GM12801 (cell line): Measurements from ENCODE around the gene ADAMTS17.

Experiments used
- TF ChIP-seq, protein P1 (sequence below): IDR thresholded peaks from one replicate; pipeline ENCODE4 v1.5.1; 2011; ENCODE audit warnings: control low read depth; ENCODE audit not compliant: insufficient read length; ENCODE audit errors: extremely low read depth

The ADAMTS17 gene

DNA sequence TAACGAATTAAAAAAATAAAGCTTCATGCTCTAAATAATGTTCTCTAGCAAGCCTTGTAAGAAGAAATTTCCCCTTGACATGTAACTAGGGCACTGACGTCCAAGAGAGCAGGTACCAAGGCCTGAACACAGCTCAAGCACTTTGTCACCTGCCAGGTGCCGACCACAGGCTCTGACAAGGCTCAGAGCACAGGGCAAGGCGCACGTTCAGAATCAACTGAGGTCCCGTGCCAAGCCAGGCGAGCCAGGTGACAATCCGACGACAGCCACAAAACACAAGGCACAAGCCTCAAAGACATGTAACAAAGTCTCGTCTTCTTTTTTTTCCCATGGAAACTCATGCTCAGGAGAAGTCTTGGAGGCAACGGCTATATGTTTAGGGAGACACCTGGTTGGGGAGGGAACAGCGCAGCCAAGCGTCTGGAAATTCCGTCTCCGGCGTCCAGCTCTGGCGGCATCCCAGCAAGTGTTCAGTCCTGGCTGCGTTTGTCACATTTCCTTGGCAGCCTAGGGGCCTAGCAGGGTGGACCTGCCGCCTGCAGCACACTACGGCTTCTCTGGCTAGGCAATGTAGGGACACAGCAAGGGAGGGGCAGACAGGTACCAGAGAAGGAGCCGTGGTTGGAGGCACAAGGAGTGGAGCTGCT is 76.7 kb downstream of the ADAMTS17 start:
- TF ChIP-seq, protein P1, sequence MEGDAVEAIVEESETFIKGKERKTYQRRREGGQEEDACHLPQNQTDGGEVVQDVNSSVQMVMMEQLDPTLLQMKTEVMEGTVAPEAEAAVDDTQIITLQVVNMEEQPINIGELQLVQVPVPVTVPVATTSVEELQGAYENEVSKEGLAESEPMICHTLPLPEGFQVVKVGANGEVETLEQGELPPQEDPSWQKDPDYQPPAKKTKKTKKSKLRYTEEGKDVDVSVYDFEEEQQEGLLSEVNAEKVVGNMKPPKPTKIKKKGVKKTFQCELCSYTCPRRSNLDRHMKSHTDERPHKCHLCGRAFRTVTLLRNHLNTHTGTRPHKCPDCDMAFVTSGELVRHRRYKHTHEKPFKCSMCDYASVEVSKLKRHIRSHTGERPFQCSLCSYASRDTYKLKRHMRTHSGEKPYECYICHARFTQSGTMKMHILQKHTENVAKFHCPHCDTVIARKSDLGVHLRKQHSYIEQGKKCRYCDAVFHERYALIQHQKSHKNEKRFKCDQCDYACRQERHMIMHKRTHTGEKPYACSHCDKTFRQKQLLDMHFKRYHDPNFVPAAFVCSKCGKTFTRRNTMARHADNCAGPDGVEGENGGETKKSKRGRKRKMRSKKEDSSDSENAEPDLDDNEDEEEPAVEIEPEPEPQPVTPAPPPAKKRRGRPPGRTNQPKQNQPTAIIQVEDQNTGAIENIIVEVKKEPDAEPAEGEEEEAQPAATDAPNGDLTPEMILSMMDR, result no peak

DNA sequence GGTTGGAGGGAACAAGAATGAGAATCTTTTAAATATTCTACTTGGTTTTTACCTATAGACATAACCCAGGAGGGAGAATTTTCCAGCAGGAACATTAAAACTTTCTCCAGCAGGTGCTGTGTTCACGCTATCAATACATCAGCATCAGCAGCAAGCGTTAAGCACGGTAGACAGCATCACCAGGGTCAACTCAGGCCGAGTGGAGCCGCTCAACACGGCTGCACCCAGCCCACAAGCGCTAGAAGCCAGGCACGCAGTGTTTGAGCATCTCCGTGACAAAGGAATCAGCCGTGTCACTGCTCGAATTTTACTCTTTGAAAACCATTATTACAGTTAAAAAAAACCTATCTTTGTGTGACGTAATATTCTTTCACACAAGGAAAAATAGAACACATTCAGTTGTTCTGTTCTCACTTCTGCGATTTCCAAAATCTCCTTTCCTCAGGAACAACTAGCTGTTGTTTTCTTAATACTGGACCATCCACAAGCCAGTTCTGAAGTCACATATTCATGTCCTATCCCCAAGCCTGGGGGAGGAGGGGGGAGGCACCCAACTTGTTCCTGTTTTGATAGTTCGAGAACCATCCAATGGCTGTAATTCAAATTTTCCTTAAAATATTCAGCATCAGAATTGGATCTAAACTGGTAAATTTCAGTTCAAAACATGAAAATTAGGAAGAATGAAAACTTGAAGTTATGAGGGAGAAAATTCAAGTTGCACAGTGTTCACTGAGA is 77.9 kb downstream of the ADAMTS17 start:
- TF ChIP-seq, protein P1, result no peak

DNA sequence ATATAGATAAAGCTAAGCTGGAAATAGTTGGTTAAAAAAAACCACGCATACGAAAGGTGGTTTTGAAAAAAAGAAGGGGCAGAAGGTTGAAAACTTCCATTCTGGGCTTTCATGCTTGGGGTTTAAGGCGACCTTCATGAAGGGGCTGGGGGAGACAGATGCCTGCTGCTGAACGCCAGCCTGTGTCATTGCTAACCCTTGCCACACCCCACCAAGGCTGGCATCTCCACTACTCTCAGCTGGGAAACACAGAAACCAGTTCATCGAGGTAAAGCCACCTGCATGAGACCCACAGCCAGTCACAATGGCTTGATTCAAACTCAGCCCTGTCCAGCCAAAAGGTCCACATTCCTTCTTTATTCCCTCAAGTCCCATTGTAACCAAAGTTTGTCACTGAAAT is 78.7 kb downstream of the ADAMTS17 start:
- TF ChIP-seq, protein P1, result no peak

DNA sequence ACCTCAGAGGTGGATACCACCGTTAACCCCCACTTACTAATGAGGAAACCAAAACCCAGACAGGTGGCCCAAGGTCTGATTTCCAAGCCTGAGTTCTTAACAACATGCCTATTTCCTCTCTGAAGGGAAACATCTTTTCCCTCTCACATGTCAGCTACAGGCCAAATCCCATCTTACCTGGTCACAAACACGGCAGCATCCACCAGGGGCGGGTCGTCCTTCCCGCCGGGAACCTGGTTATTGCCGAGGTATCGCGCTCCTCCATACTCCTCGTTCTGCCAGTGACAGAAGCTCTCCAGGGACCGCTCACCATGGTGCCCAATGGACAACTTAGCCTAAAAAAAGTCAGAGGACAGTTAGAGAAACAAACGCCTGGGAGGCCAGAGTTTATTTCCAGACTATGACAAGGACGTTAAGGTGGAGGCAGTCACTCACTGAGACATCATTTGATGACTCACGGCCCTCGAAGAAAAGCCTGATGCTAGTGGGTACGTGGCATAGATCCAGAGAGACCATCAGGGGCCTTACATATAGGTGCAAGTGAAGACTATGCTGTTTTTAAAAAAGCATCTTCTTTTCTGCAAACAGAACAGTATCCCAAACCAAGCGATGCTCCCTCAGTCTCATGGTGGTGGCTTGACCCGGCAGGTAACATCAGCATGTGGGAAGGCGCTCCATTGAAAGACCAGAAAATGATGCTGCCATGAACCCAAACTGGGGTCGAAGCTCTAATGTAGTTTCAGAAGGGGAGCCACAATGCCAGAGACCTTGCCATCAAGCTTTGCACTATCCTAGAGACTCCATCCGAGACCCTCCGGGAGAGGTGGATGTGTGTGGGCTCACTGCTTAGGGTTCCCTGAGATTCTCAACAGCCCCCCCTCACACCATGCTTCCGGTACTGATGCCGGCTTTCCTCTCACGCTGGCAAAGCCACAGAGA is 80.2 kb downstream of the ADAMTS17 start:
- TF ChIP-seq, protein P1, result no peak

DNA sequence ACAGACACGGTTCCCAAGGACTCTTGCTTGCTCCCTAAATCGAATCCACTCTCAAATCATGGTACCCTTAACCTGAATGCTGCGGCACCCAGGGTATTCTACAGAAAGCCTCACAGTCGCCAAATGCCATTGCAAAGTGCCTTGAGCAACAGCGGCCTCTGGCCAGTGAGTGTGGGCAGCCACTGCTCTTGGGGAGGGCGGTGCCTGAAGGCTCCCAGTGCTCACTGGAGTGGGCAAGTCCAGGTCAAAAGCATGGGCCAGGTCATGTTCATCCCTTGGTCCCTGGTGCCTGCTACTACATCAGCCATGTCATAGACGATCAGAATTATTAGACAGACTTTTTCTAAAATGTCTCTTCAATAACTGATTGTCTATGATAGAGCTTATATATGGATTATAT is 82.5 kb downstream of the ADAMTS17 start:
- TF ChIP-seq, protein P1, result no peak

DNA sequence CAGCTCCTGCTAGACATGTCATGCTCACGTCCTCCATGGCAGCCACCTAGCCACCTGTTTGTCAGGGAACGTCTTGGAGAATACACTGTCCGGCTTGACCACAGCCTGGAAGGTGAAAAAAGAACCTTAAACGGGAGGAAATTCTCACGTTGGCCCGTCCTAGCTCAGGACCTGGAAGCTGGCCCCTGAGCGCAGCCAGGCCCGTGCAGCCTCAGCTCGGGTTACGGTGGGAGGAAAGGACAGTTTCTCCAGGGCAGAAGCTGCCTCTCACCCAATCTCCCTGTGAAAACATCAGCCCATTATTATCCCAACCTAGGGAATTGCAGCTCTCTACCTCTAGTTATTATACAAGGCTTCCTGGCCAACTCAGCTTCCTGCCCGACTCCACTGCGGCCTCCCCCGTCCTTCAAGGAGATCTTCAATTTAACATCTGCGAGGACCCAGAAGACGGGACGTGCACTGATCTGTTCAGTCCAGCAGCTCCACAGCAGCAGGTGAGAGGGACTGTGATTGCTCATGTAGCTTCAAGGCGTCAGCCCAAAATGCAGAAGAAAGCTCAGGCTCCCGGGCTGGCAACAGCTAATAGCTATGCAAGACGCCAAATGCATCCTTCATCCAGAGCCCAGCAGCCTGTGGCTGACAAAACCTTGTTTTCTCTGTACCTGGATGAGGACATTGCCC is 84.7 kb downstream of the ADAMTS17 start:
- TF ChIP-seq, protein P1, result no peak
